GM12878 (cell line): ENCODE results near the gene NEU1. TPM values are rescaled to one million over a fixed set of nuclear protein-coding genes. Genes with fewer than 3 reads are reported as not detected.

Experiments
- CHD1 ChIP-seq: IDR thresholded peaks from 2 replicates; pipeline ENCODE4 v1.6.1; 2012; ENCODE audit warnings: low read depth, low read length, improper control_type of control experiment
- DPF2 ChIP-seq: fragments of 450-650 bp; IDR thresholded peaks from 2 replicates; pipeline ENCODE4 v1.6.1; 2017; ENCODE audit warnings: mild to moderate bottlenecking
- ESRRA ChIP-seq: IDR thresholded peaks from 2 replicates; pipeline ENCODE4 v1.6.1; 2012; ENCODE audit warnings: mild to moderate bottlenecking, low read length, improper control_type of control experiment
- HCFC1 ChIP-seq: fragments of 150-350 bp; IDR thresholded peaks from 2 replicates; pipeline ENCODE4 v1.6.1; 2014; ENCODE audit warnings: low read length
- IKZF2 ChIP-seq, 2 experiments: fragments of 450-650 bp; IDR thresholded peaks; 2 replicates each; pipeline ENCODE4 v1.6.1; 2017; ENCODE audit warnings: mild to moderate bottlenecking in 2 of 2, moderate library complexity in 2 of 2
- NR2F1 ChIP-seq: fragments of 450-650 bp; conservative IDR thresholded peaks from 2 replicates; pipeline ENCODE4 v1.6.1; 2017; ENCODE audit warnings: mild to moderate bottlenecking
- POLR2A ChIP-seq: IDR thresholded peaks from 2 replicates; pipeline ENCODE4 v1.6.1; 2011; ENCODE audit warnings: low read depth, mild to moderate bottlenecking, low read length
- polyA plus RNA-seq, 11 experiments: library from polyadenylated mRNA; depleted of rRNA in 4 of 11; unstranded in 6 of 11; stranded (reverse) in 5 of 11; fragments of >200 nt; fragmentation: Nextera tagmentation in 4 of 11; fragmentation: Illumina TruSeq in 1 of 11; extraction: Ambion mirVana in 4 of 11; extraction: Trizol in 1 of 11; gene quantifications; 1 replicate in 1 of 11; 2 replicates in 10 of 11; pipeline versions ENCODE4 v1.2.1 to v1.2.3, GENCODE V29; 2011 to 2016; ENCODE audit warnings: inconsistent platforms in 2 of 11, missing spikeins in 2 of 11, low read depth in 1 of 11
- total RNA-seq, 4 experiments: library from RNA; depleted of rRNA in 3 of 4; stranded (reverse); fragments of >200 nt in 3 of 4; fragmentation: Illumina TruSeq in 1 of 4; extraction: Trizol in 1 of 4; gene quantifications; 2 replicates each; pipeline versions ENCODE4 v1.2.1 to v1.2.3, GENCODE V29; 2013 to 2021
- TF ChIP-seq, protein P1 (sequence below): fragments of 450-650 bp; IDR thresholded peaks from 2 replicates; pipeline ENCODE4 v1.6.1; 2016; ENCODE audit warnings: mild to moderate bottlenecking
- TF ChIP-seq, protein P2 (sequence below): fragments of 450-650 bp; IDR thresholded peaks from 2 replicates; pipeline ENCODE4 v1.6.1; 2017; ENCODE audit warnings: low read depth, mild to moderate bottlenecking, moderate library complexity
- TF ChIP-seq, protein P3 (sequence below): fragments of 450-650 bp; IDR thresholded peaks from 2 replicates; pipeline ENCODE4 v1.6.1; 2018; ENCODE audit warnings: mild to moderate bottlenecking, low read depth, moderate library complexity; ENCODE audit not compliant: partially characterized antibody
- TF ChIP-seq, protein P4 (sequence below): fragments of 150-350 bp; IDR thresholded peaks from 2 replicates; pipeline ENCODE4 v1.6.1; 2014; ENCODE audit warnings: mild to moderate bottlenecking, low read depth, low read length
- TF ChIP-seq, protein P5 (sequence below): fragments of 450-650 bp; IDR thresholded peaks from 2 replicates; pipeline ENCODE4 v1.6.1; 2016; ENCODE audit warnings: mild to moderate bottlenecking
- TF ChIP-seq, protein P6 (sequence below): fragments of 450-650 bp; conservative IDR thresholded peaks from 2 replicates; pipeline ENCODE4 v1.6.1; 2017; ENCODE audit warnings: mild to moderate bottlenecking, moderate library complexity

NEU1 gene
- total and polyA plus RNA-seq, 10 of the 15 experiments (the other 5 are each of a cell fraction or from before 2014, with no cell fraction given), result 7.2 to 26.9 (median 21.6) TPM

DNA sequence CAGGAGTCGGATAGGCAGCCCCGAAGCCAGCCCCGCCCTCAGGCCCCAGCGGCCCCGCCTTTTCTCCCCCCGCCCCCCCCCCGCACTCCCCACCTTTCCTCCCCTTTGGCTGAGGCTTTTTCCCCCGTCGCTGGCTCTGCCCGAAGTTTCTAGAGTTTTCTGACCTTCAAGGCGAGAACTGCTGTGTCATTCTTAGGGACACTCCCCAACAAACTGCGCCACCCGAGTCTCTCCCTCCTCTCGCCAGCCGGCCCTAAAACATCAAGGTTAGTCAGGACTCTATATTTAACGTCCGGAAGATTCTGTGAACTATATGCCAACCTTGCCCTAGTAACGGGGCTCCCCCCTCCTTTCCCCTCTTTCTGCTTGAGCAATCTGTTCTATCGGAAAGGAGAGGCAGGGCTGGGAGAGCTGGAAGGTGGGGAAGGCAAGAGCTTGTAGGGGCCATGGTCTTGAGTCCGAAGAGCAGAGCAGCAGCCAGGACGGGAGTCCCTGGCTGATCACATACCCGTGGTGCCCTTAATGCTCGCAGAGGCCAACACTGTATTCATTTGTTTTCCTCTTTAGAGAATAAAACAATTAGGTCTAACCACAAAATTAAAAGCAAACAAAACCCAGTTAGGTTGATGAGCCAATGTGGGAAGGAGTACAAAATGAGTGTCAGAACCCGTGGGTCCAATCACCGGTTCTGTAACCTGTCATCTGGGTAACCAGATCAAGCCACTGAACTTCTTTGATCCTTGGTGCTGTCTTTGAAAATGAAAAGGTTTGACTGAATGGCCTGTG, 40.4 kb downstream of the NEU1 start (continued):
- TF ChIP-seq, protein P1, sequence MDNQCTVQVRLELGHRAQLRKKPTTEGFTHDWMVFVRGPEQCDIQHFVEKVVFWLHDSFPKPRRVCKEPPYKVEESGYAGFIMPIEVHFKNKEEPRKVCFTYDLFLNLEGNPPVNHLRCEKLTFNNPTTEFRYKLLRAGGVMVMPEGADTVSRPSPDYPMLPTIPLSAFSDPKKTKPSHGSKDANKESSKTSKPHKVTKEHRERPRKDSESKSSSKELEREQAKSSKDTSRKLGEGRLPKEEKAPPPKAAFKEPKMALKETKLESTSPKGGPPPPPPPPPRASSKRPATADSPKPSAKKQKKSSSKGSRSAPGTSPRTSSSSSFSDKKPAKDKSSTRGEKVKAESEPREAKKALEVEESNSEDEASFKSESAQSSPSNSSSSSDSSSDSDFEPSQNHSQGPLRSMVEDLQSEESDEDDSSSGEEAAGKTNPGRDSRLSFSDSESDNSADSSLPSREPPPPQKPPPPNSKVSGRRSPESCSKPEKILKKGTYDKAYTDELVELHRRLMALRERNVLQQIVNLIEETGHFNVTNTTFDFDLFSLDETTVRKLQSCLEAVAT, result peak; percentile 12; the same call in 1 of the 2 replicates
- TF ChIP-seq, protein P2, sequence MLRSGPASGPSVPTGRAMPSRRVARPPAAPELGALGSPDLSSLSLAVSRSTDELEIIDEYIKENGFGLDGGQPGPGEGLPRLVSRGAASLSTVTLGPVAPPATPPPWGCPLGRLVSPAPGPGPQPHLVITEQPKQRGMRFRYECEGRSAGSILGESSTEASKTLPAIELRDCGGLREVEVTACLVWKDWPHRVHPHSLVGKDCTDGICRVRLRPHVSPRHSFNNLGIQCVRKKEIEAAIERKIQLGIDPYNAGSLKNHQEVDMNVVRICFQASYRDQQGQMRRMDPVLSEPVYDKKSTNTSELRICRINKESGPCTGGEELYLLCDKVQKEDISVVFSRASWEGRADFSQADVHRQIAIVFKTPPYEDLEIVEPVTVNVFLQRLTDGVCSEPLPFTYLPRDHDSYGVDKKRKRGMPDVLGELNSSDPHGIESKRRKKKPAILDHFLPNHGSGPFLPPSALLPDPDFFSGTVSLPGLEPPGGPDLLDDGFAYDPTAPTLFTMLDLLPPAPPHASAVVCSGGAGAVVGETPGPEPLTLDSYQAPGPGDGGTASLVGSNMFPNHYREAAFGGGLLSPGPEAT, result peak; percentile 26; the same call in 1 of the 2 replicates
- TF ChIP-seq, protein P3, sequence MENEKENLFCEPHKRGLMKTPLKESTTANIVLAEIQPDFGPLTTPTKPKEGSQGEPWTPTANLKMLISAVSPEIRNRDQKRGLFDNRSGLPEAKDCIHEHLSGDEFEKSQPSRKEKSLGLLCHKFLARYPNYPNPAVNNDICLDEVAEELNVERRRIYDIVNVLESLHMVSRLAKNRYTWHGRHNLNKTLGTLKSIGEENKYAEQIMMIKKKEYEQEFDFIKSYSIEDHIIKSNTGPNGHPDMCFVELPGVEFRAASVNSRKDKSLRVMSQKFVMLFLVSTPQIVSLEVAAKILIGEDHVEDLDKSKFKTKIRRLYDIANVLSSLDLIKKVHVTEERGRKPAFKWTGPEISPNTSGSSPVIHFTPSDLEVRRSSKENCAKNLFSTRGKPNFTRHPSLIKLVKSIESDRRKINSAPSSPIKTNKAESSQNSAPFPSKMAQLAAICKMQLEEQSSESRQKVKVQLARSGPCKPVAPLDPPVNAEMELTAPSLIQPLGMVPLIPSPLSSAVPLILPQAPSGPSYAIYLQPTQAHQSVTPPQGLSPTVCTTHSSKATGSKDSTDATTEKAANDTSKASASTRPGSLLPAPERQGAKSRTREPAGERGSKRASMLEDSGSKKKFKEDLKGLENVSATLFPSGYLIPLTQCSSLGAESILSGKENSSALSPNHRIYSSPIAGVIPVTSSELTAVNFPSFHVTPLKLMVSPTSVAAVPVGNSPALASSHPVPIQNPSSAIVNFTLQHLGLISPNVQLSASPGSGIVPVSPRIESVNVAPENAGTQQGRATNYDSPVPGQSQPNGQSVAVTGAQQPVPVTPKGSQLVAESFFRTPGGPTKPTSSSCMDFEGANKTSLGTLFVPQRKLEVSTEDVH, result no peak
- 0 out of 2 replicates have a peak, but pooled peaks have one; percentile 5 for TF ChIP-seq ESRRA
- TF ChIP-seq, protein P4, sequence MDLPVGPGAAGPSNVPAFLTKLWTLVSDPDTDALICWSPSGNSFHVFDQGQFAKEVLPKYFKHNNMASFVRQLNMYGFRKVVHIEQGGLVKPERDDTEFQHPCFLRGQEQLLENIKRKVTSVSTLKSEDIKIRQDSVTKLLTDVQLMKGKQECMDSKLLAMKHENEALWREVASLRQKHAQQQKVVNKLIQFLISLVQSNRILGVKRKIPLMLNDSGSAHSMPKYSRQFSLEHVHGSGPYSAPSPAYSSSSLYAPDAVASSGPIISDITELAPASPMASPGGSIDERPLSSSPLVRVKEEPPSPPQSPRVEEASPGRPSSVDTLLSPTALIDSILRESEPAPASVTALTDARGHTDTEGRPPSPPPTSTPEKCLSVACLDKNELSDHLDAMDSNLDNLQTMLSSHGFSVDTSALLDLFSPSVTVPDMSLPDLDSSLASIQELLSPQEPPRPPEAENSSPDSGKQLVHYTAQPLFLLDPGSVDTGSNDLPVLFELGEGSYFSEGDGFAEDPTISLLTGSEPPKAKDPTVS, result peak; percentile 98
- TF ChIP-seq, protein P5, sequence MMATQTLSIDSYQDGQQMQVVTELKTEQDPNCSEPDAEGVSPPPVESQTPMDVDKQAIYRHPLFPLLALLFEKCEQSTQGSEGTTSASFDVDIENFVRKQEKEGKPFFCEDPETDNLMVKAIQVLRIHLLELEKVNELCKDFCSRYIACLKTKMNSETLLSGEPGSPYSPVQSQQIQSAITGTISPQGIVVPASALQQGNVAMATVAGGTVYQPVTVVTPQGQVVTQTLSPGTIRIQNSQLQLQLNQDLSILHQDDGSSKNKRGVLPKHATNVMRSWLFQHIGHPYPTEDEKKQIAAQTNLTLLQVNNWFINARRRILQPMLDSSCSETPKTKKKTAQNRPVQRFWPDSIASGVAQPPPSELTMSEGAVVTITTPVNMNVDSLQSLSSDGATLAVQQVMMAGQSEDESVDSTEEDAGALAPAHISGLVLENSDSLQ, result peak; percentile 36; the same call in 1 of the 2 replicates
- TF ChIP-seq DPF2, result no peak; the same call in 1 of the 2 replicates
- TF ChIP-seq CHD1, result 0 out of 2 replicates have a peak, but pooled peaks have one; percentile 57
- peak in 1 of 2 experiments; percentile 34; a peak in 1 of 4 replicates for TF ChIP-seq IKZF2 (IDR thresholded peaks at IDR 0.05)
- TF ChIP-seq, protein P6, sequence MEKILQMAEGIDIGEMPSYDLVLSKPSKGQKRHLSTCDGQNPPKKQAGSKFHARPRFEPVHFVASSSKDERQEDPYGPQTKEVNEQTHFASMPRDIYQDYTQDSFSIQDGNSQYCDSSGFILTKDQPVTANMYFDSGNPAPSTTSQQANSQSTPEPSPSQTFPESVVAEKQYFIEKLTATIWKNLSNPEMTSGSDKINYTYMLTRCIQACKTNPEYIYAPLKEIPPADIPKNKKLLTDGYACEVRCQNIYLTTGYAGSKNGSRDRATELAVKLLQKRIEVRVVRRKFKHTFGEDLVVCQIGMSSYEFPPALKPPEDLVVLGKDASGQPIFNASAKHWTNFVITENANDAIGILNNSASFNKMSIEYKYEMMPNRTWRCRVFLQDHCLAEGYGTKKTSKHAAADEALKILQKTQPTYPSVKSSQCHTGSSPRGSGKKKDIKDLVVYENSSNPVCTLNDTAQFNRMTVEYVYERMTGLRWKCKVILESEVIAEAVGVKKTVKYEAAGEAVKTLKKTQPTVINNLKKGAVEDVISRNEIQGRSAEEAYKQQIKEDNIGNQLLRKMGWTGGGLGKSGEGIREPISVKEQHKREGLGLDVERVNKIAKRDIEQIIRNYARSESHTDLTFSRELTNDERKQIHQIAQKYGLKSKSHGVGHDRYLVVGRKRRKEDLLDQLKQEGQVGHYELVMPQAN, result 0 out of 2 replicates have a peak, but pooled peaks have one; percentile 32
- TF ChIP-seq HCFC1, result peak; percentile 39; the same call in 1 of the 2 replicates
- no peak for TF ChIP-seq NR2F1
- TF ChIP-seq POLR2A, result peak; percentile 7; the same call in 1 of the 2 replicates
- TF ChIP-seq, all 136 proteins: peak for 18
